ENCODE data around the gene ATP5ME. TPM values are rescaled to one million over a fixed set of nuclear protein-coding genes. Genes with fewer than 3 reads are reported as not detected.

Gene ATP5ME
- total RNA-seq, 1 experiment from 2014 or later = 216 TPM

- no peak for DNase-seq (ENCODE audit: low read depth)
Observed at GRCh38 chr4:684623-685327, 10.7 kb upstream of the ATP5ME start.

- DNase-seq (ENCODE audit: low read depth) = peak; percentile 43
Observed at GRCh38 chr4:683982-684622, 10.0 kb upstream of the ATP5ME start.

- DNase-seq (ENCODE audit: low read depth) = no peak
Observed at GRCh38 chr4:683247-683897, 9.3 kb upstream of the ATP5ME start.

GRCh38 chr4:682490-683172, 8.6 kb upstream of the ATP5ME start:
- no peak for DNase-seq (ENCODE audit: low read depth)

- DNase-seq (ENCODE audit: low read depth) = no peak
Observed at GRCh38 chr4:681736-682451, 7.8 kb upstream of the ATP5ME start.

- DNase-seq (ENCODE audit: low read depth) = peak; percentile 35
Observed at GRCh38 chr4:680928-681645, 7.0 kb upstream of the ATP5ME start.

GRCh38 chr4:680551-680927, 6.5 kb upstream of the ATP5ME start:
- no peak for DNase-seq (ENCODE audit: low read depth)

- no peak for DNase-seq (ENCODE audit: low read depth)
Observed at GRCh38 chr4:680091-680490, 6.0 kb upstream of the ATP5ME start.

- no peak for DNase-seq (ENCODE audit: low read depth)
Observed at GRCh38 chr4:679629-680028, 5.6 kb upstream of the ATP5ME start.

- DNase-seq (ENCODE audit: low read depth) = no peak
Observed at GRCh38 chr4:679104-679481, 5.0 kb upstream of the ATP5ME start.

GRCh38 chr4:678331-679103, 4.4 kb upstream of the ATP5ME start:
- DNase-seq (ENCODE audit: low read depth) = no peak

GRCh38 chr4:677431-678293, 3.6 kb upstream of the ATP5ME start:
- DNase-seq (ENCODE audit: low read depth) = peak; percentile 27

- DNase-seq (ENCODE audit: low read depth) = no peak
Observed at GRCh38 chr4:676871-677235, 2.8 kb upstream of the ATP5ME start.

GRCh38 chr4:675980-676870, 2.1 kb upstream of the ATP5ME start:
- DNase-seq (ENCODE audit: low read depth) = no peak

GRCh38 chr4:675036-675882, 1.2 kb upstream of the ATP5ME start:
- no peak for DNase-seq (ENCODE audit: low read depth)

GRCh38 chr4:673349-674091, 556 bp downstream of the ATP5ME start:
- DNase-seq (ENCODE audit: low read depth) = no peak

- DNase-seq (ENCODE audit: low read depth) = no peak
Observed at GRCh38 chr4:671769-672168, 2.3 kb downstream of the ATP5ME start.
